ENCODE measurements around the gene NIPAL1.

The NIPAL1 gene

DNA sequence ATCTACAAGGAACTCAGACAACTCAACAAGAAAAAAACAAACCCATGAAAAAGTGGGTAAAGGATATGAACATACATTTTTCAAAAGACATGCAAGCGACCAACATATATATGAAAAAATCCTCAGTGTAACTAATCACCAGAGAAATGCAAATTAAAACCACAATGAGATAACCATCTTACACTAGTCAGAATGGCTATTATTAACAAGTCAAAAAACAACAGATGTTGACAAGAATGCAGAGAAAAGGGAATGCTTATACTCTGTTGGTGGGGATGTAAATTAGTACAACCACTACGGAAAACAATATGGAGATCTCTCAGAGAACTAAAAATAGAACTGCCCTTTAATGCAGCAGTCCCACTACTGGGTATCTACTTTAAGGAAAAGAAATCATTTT is 12.1 kb downstream of the NIPAL1 start:
- Histone ChIP-seq H3K9me3 (no peaks in the 10 kb centered on the region), H3K4me3 (ENCODE audit: low read depth in 1 of 2, low read length in 1 of 2) (no peak overlapping the region), H3K36me3 (no peaks in the 10 kb centered on the region), H3K4me1 (ENCODE audit: control insufficient read depth in 1 of 2, insufficient read depth in 1 of 2, low read depth in 1 of 2, low read length in 1 of 2) (no peaks in the 10 kb centered on the region), H3K27ac (no peak overlapping the region), H3K27me3 (no peaks in the 10 kb centered on the region)
- TF ChIP-seq, protein P1, sequence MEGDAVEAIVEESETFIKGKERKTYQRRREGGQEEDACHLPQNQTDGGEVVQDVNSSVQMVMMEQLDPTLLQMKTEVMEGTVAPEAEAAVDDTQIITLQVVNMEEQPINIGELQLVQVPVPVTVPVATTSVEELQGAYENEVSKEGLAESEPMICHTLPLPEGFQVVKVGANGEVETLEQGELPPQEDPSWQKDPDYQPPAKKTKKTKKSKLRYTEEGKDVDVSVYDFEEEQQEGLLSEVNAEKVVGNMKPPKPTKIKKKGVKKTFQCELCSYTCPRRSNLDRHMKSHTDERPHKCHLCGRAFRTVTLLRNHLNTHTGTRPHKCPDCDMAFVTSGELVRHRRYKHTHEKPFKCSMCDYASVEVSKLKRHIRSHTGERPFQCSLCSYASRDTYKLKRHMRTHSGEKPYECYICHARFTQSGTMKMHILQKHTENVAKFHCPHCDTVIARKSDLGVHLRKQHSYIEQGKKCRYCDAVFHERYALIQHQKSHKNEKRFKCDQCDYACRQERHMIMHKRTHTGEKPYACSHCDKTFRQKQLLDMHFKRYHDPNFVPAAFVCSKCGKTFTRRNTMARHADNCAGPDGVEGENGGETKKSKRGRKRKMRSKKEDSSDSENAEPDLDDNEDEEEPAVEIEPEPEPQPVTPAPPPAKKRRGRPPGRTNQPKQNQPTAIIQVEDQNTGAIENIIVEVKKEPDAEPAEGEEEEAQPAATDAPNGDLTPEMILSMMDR (IDR thresholded peaks at IDR 0.05) = no peak

DNA sequence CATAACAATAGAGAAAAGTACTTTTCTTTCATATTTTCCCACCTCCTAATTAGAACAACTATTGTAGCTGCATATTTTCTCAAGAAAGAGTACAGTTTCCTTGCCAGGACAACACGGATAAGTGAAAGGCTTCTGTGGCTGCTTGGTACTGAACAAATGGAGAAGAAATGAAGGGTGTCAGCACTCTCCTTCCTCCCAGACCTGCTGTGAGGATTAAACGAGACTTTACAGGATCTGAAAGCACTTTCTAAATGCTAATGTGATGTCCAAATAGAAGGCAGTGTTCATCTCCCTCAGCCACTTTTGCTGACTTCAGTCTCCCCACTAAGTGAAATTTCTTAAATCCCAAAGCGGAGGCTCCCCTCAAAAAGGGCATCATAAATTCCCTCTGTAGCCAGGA is 13.9 kb downstream of the NIPAL1 start:
- TF ChIP-seq, protein P1 (IDR thresholded peaks at IDR 0.05) = no peak
- Histone ChIP-seq H3K27ac (no peak overlapping the region), H3K9me3 (no peaks in the 10 kb centered on the region), H3K4me1 (ENCODE audit: control insufficient read depth in 1 of 2, insufficient read depth in 1 of 2, low read depth in 1 of 2, low read length in 1 of 2) (no peaks in the 10 kb centered on the region), H3K27me3 (no peaks in the 10 kb centered on the region), H3K4me3 (ENCODE audit: low read depth in 1 of 2, low read length in 1 of 2) (no peak overlapping the region), H3K36me3 (no peaks in the 10 kb centered on the region)

DNA sequence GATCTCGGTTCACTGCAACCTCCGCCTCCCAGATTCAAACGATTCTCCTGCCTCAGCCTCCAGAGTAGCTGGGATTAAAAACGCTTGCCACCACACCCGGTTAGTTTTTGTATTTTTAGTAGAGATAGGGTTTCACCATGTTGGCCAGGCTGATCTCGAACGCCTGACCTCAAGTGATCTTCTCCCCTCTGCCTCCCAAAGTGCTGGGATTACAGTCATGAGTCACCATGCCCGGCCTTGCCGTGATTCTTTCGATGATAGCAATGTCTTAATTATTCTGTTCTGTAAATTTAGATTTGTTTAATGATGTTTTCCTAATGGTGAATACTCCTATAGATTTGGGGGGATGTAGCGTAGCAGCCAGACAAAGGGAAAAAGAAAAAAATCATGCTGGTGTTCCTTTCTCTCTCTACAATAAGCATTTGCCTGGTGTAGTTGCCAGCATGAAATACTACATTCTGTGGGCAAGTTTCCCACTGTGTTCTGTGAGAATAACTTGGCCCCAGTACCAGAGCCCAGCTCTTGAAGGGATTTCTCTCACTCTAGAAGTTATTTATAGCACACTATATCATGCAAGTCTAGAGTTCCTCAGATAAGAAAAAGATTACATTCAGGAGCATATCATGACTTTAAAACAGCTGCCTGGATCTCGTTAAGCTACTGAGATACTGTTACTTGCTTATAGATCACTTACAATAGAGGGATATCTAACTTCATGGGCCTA is 15.4 kb downstream of the NIPAL1 start:
- Histone ChIP-seq H3K4me1 (ENCODE audit: control insufficient read depth in 1 of 2, insufficient read depth in 1 of 2, low read depth in 1 of 2, low read length in 1 of 2) (peaks cover 0 to 4% of the 10 kb centered on the region in 2 experiments), H3K9me3 (no peaks in the 10 kb centered on the region), H3K27me3 (no peaks in the 10 kb centered on the region), H3K36me3 (no peaks in the 10 kb centered on the region), H3K4me3 (ENCODE audit: low read depth in 1 of 2, low read length in 1 of 2) (no peak overlapping the region), H3K27ac (no peak overlapping the region)
- TF ChIP-seq, protein P1 (IDR thresholded peaks at IDR 0.05) = no peak

DNA sequence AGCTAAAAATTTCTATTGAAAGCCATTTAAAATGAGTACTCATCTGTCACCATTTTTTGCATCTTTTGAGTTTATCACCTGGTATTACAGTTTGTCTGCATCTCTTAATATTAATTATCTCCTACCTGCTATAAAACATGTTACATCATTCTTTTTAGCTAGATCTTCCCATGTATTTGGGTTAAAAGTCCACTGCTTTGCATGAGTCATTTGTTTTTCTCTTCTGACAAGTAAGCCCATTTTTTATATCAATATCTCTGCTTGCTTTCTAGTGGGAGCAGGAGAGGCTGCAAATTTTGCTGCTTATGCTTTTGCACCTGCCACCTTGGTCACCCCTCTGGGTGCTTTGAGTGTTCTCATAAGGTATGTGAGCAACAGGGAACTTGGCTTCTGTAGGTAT is 16.1 kb downstream of the NIPAL1 start:
- H3K4me1 ChIP-seq (ENCODE audit: control insufficient read depth in 1 of 2, insufficient read depth in 1 of 2, low read depth in 1 of 2, low read length in 1 of 2) = peaks cover 0 to 4% of the 10 kb centered on the region in 2 experiments
- H3K36me3 ChIP-seq = no peaks in the 10 kb centered on the region
- H3K9me3 ChIP-seq = no peaks in the 10 kb centered on the region
- H3K4me3 ChIP-seq (ENCODE audit: low read depth in 1 of 2, low read length in 1 of 2) = no peak overlapping the region
- TF ChIP-seq, protein P1 (IDR thresholded peaks at IDR 0.05) = no peak
- no peaks in the 10 kb centered on the region for H3K27me3 ChIP-seq
- no peak overlapping the region for H3K27ac ChIP-seq

DNA sequence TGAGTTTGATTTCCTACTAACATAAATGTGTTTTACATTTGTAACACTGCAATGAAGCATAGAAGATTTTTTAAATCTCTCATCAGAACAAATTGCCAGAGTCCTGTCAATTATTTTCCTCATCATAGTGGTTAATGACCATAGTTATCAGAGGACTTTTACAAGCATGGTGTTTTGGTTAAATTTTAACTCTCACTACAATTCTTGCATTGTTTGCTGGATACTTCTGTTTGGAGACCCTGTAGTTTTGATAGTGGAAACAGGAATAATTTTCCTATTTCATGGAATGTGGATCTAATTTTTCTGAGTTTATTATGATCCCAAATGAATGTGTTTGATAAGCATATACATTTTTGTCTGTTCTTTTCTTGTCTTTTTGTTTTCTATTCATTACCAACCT is 16.8 kb downstream of the NIPAL1 start:
- no peaks in the 10 kb centered on the region for H3K9me3 ChIP-seq
- no peaks in the 10 kb centered on the region for H3K36me3 ChIP-seq
- H3K27me3 ChIP-seq = no peaks in the 10 kb centered on the region
- H3K27ac ChIP-seq = no peak overlapping the region
- no peak overlapping the region for H3K4me3 ChIP-seq (ENCODE audit: low read depth in 1 of 2, low read length in 1 of 2)
- TF ChIP-seq, protein P1 (IDR thresholded peaks at IDR 0.05) = no peak
- peaks cover 0 to 4% of the 10 kb centered on the region in 2 experiments for H3K4me1 ChIP-seq (ENCODE audit: control insufficient read depth in 1 of 2, insufficient read depth in 1 of 2, low read depth in 1 of 2, low read length in 1 of 2)
